Measurements from ENCODE around the gene SPATA12. TPM values are rescaled to one million over a fixed set of nuclear protein-coding genes. Genes with fewer than 3 reads are reported as not detected.

The SPATA12 gene
- total RNA-seq, 1 experiment from 2014 or later: 0.22 TPM

DNA sequence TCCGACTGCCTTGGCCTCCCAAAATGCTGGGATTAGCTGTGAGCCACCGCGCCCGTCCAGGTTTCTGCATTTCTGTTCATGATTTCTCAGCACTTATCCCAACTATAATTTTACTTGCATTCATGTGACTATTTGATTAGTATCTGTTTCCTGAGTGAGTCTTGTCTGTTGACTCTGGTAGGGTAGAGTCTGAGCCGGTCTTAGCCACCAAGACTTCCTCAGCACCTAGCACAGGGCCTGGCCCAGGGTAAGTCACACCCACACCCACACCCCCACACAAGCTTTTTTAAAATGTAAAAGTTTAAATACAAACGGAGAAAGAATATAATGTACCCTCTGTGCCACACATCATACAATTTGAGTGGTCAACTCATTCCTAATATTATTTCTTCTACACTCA is 3.1 kb upstream of the SPATA12 start:
- TF ChIP-seq, protein P1, sequence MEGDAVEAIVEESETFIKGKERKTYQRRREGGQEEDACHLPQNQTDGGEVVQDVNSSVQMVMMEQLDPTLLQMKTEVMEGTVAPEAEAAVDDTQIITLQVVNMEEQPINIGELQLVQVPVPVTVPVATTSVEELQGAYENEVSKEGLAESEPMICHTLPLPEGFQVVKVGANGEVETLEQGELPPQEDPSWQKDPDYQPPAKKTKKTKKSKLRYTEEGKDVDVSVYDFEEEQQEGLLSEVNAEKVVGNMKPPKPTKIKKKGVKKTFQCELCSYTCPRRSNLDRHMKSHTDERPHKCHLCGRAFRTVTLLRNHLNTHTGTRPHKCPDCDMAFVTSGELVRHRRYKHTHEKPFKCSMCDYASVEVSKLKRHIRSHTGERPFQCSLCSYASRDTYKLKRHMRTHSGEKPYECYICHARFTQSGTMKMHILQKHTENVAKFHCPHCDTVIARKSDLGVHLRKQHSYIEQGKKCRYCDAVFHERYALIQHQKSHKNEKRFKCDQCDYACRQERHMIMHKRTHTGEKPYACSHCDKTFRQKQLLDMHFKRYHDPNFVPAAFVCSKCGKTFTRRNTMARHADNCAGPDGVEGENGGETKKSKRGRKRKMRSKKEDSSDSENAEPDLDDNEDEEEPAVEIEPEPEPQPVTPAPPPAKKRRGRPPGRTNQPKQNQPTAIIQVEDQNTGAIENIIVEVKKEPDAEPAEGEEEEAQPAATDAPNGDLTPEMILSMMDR (conservative IDR thresholded peaks at IDR 0.05): no peak
- Histone ChIP-seq H3K9ac (ENCODE audit: extremely low read depth, insufficient read length, low read length) (no peak overlapping the region), H3K27me3 (ENCODE audit: insufficient read depth, low read length) (no peaks in the 10 kb centered on the region), H3K79me1 (ENCODE audit: insufficient read depth, low read depth, low read length, poor library complexity, severe bottlenecking) (no peaks in the 10 kb centered on the region), H2BK5ac (ENCODE audit: insufficient read length, low read length) (no peak overlapping the region), H3K9me3 (ENCODE audit: control insufficient read depth, low read depth, low read length) (no peaks in the 10 kb centered on the region), H3K18ac (ENCODE audit: insufficient read length, low read depth, low read length) (no peak overlapping the region), H3T11ph (ENCODE audit: low read length) (no peak overlapping the region), H3K56ac (ENCODE audit: insufficient read length, low read depth, low read length) (no peak overlapping the region), H3K79me2 (ENCODE audit: insufficient read depth, low read length) (no peaks in the 10 kb centered on the region), H3K23ac (ENCODE audit: insufficient read length, low read depth, low read length) (no peak overlapping the region), H4K5ac (ENCODE audit: insufficient read length, low read depth, low read length) (no peak overlapping the region), H3K23me2 (ENCODE audit: insufficient read length, low read depth, low read length, poor library complexity, severe bottlenecking) (no peaks in the 10 kb centered on the region), H3K14ac (ENCODE audit: insufficient read depth, low read length) (no peak overlapping the region), H4K8ac (replicated peaks; ENCODE audit: insufficient read length, low read depth, low read length) (no peak overlapping the region), H2BK15ac (ENCODE audit: low read depth, low read length) (no peak overlapping the region), H2BK120ac (ENCODE audit: low read depth, low read length, poor library complexity, severe bottlenecking) (no peak overlapping the region), H4K91ac (ENCODE audit: insufficient read length, low read depth, low read length) (no peak overlapping the region), H3K4me2 (ENCODE audit: insufficient read depth, insufficient read length, low read length) (no peak overlapping the region), H3K4me1 (ENCODE audit: insufficient read depth, low read length) (no peaks in the 10 kb centered on the region; the same call in 1 of the 2 replicates), H2AFZ (ENCODE audit: low read length) (no peak overlapping the region), H2BK20ac (ENCODE audit: low read depth, low read length, poor library complexity, severe bottlenecking) (no peak overlapping the region), H2AK5ac (ENCODE audit: insufficient read length, low read length) (no peak overlapping the region), H3K27ac (ENCODE audit: insufficient read length, low read depth, low read length) (no peak overlapping the region), H2BK12ac (ENCODE audit: insufficient read length, low read depth, low read length) (no peak overlapping the region), H3K4ac (ENCODE audit: low read depth, low read length) (no peak overlapping the region), H4K20me1 (ENCODE audit: control insufficient read depth, insufficient read depth, insufficient read length) (no peaks in the 10 kb centered on the region)
- H3K4me1 Mint-ChIP-seq: peaks cover 17 to 20% of the 10 kb centered on the region in 2 experiments
- no peaks in the 10 kb centered on the region for H3K9me3 Mint-ChIP-seq
- no peak overlapping the region for H3K4me3 Mint-ChIP-seq
- no peak for DNase-seq
- no CpG with 5 or more reads among the region's 6 CpGs for WGBS (ENCODE audit: extremely low coverage, insufficient read length, low lambda C conversion rate)
- no peaks in the 10 kb centered on the region for H3K36me3 Mint-ChIP-seq (ENCODE audit: insufficient read depth in 1 of 3, low read depth in 3 of 3)
- H3K27me3 Mint-ChIP-seq (ENCODE audit: low read depth): no peaks in the 10 kb centered on the region
- H3K27ac Mint-ChIP-seq: no peak overlapping the region
